Kidney (tissue), 14 donors: ENCODE results near the gene SPACA7. TPM values are rescaled to one million over a fixed set of nuclear protein-coding genes. Genes with fewer than 3 reads are reported as not detected.

Experiments
- DNase-seq, 5 donors: peaks; one replicate each; pipeline ENCODE4 v3.0.0-alpha.2; 2013 to 2020
- FAIRE-seq: peaks from 2 replicates; lab custom pipeline; 2012; peaks lifted over from hg19 to GRCh38; lab: Jason Lieb, UNC
- H3K27ac ChIP-seq, 2 donors: one replicate each; pipeline ENCODE4 v1.7.0; 2013; ENCODE audit warnings: low read depth in 2 of 2, low read length in 2 of 2, inconsistent platforms in 1 of 2
- H3K27me3 ChIP-seq: one replicate; pipeline ENCODE4 v1.7.1; 2013; ENCODE audit warnings: low read length, inconsistent platforms; ENCODE audit not compliant: control insufficient read depth, insufficient read depth
- H3K36me3 ChIP-seq, 3 donors: one replicate each; pipeline versions ENCODE4 v1.7.0 to v1.7.1; 2013; ENCODE audit warnings: low read length in 3 of 3, control low read depth in 1 of 3, inconsistent platforms in 1 of 3; ENCODE audit not compliant: insufficient read depth in 3 of 3, control insufficient read depth in 2 of 3
- H3K4me1 ChIP-seq, 3 donors: one replicate each; pipeline versions ENCODE4 v1.7.0 to v1.7.1; 2013; ENCODE audit warnings: low read length in 3 of 3, inconsistent platforms in 1 of 3, low read depth in 1 of 3; ENCODE audit not compliant: control insufficient read depth in 2 of 3, insufficient read depth in 2 of 3
- H3K4me3 ChIP-seq, 3 donors: one replicate each; pipeline versions ENCODE4 v1.7.0 to v1.8.1; 2013; ENCODE audit warnings: low read length in 3 of 3, control low read depth in 1 of 3, inconsistent platforms in 1 of 3
- H3K9ac ChIP-seq, 3 donors: one replicate each; pipeline versions ENCODE4 v1.7.0 to v1.7.1; 2013; ENCODE audit warnings: low read length in 3 of 3, control low read depth in 1 of 3, inconsistent platforms in 1 of 3
- H3K9me3 ChIP-seq, 3 donors: one replicate each; pipeline versions ENCODE4 v1.7.0 to v1.7.1; 2013; ENCODE audit warnings: low read length in 3 of 3, control low read depth in 1 of 3, inconsistent platforms in 1 of 3; ENCODE audit not compliant: control insufficient read depth in 2 of 3, insufficient read depth in 1 of 3
- CTCF ChIP-seq: IDR thresholded peaks from 3 replicates; pipeline ENCODE4 v1.5.1; 2012; ENCODE audit warnings: mild to moderate bottlenecking, moderate library complexity, borderline replicate concordance; ENCODE audit not compliant: insufficient read depth; ENCODE audit errors: extremely low read depth
- intact Hi-C: fragments of 100-400 bp; cut with DNase I; formaldehyde crosslinking; loops from one replicate; pipeline ENCODE4 v1.11.1; 2022
- polyA plus RNA-seq: library from polyadenylated mRNA; stranded (reverse); fragments of 350-450 nt; fragmentation: Illumina TruSeq; extraction: RNeasy Lipid Tissue Mini Kit (QIAGEN cat#74804); gene quantifications from one replicate; pipeline ENCODE4 v1.2.3, GENCODE V29; 2014; ENCODE audit warnings: low read depth, low replicate concordance; ENCODE audit not compliant: insufficient read depth
- total RNA-seq: library from RNA; stranded (reverse); fragmentation: NEBNext Ultra II Directional; extraction: Animal tissue kit (Norgen Biotek cat#: 25700); gene quantifications from one replicate; pipeline ENCODE4 v1.2.1, GENCODE V29; 2021
- donor health status: control.
- donor health status: control.
- donor health status: control.
- donor health status: control.
- donor health status: control.
- donor health status: DM: yes; HTN: yes; CAD: no.
- donor health status: Normal renal cell carcinoma (clear cell type).

The SPACA7 gene
- total and polyA plus RNA-seq, 2 donors from 2014 or later, result not detected

- TF ChIP-seq CTCF, result no peak
- no peaks in the 10 kb centered on the region for H3K36me3 ChIP-seq
- H3K27ac ChIP-seq, result no peak overlapping the region
- DNase-seq (peak in 1 of 5 donors; percentile 29), FAIRE-seq (no peak)
- peaks cover 0 to under 1% (median under 1%) of the 10 kb centered on the region in 3 donors for H3K9me3 ChIP-seq
- no peak overlapping the region for H3K4me3 ChIP-seq
- intact Hi-C loops, result no loop called here
- H3K4me1 ChIP-seq, result no peaks in the 10 kb centered on the region
- no peak overlapping the region for H3K9ac ChIP-seq
- H3K27me3 ChIP-seq, result peaks cover 25% of the 10 kb centered on the region
These were observed 44.5 kb upstream of the SPACA7 start for GRCh38 chr13:112331675-112332074.

- FAIRE-seq, result no peak
These were observed 43.4 kb upstream of the SPACA7 start for GRCh38 chr13:112332727-112333126.

GRCh38 chr13:112333756-112334543 lies 42.2 kb upstream of the SPACA7 start:
- Histone ChIP-seq H3K36me3 (no peaks in the 10 kb centered on the region), H3K9ac (no peak overlapping the region), H3K4me3 (no peak overlapping the region), H3K27ac (no peak overlapping the region), H3K9me3 (peaks cover 0 to 9% (median 4%) of the 10 kb centered on the region in 3 donors), H3K27me3 (peaks cover 25% of the 10 kb centered on the region), H3K4me1 (no peaks in the 10 kb centered on the region)
- peak in 1 of 5 donors; percentile 25 for DNase-seq
- no peak for FAIRE-seq
- intact Hi-C loops, result no loop called here
- no peak for TF ChIP-seq CTCF

More at GRCh38 chr13:112332727-112333126, 43.4 kb upstream of the SPACA7 start:
- intact Hi-C loops, result no loop called here
- no peak overlapping the region for H3K27ac ChIP-seq
- H3K4me3 ChIP-seq, result no peak overlapping the region
- H3K9ac ChIP-seq, result no peak overlapping the region
- DNase-seq, result peak in 1 of 5 donors; percentile 37
- peaks cover 0 to 9% (median 4%) of the 10 kb centered on the region in 3 donors for H3K9me3 ChIP-seq
- no peaks in the 10 kb centered on the region for H3K36me3 ChIP-seq
- TF ChIP-seq CTCF, result no peak
- H3K4me1 ChIP-seq, result no peaks in the 10 kb centered on the region
- H3K27me3 ChIP-seq, result peaks cover 25% of the 10 kb centered on the region
